ENCODE results near the gene EXTL2. TPM values are rescaled to one million over a fixed set of nuclear protein-coding genes. Genes with fewer than 3 reads are reported as not detected.

EXTL2 gene
- total and polyA plus RNA-seq, 10 of the 15 experiments (the other 5 are each of a cell fraction or from before 2014, with no cell fraction given): 10.2 to 51.1 (median 16.2) TPM

DNA sequence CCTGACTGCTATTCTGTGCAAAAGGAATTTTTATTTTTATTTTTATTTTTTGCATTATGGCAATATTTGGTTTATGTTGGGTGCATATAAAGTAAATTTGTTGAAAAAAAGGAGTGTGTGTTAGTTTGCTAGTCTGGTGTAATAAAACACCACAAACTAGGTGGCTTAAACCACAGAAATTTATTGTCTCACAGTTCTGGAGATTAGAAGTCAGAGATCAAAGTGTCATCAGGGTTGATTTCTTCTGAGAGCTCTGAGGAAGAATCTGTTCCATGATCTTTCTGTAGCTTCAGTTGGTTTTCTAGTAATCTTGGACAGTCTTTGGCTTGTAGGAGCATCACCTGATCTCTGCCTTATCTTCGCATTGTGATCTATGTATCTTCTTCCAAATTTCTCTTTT lies 7.7 kb upstream of the EXTL2 start:
- Histone ChIP-seq H3K9me3 (replicated peaks; ENCODE audit: control insufficient read depth, insufficient read depth, low read length) (no peaks in the 10 kb centered on the region; the same call in 1 of the 3 replicates), H3K79me2 (ENCODE audit: control insufficient read depth, insufficient read depth, low read length) (peaks cover 24% of the 10 kb centered on the region), H4K20me1 (ENCODE audit: control insufficient read depth, insufficient read depth) (no peaks in the 10 kb centered on the region), H3K27me3 (replicated peaks in 1 of 2; ENCODE audit: control insufficient read depth in 2 of 2, insufficient read depth in 2 of 2, low read length in 1 of 2) (no peaks in the 10 kb centered on the region), H3K4me2 (ENCODE audit: control insufficient read depth, insufficient read depth) (no peak overlapping the region), H3K4me1 (ENCODE audit: control insufficient read depth, insufficient read depth, low read length) (no peaks in the 10 kb centered on the region), H3K4me3 (no peak overlapping the region), H3K9ac (ENCODE audit: control insufficient read depth, insufficient read depth, low read length) (no peak overlapping the region), H2AFZ (ENCODE audit: control insufficient read depth, low read depth, low read length) (no peak overlapping the region), H3K36me3 (ENCODE audit: control insufficient read depth in 2 of 2, insufficient read depth in 2 of 2, low read length in 1 of 2) (peaks cover 3 to 26% of the 10 kb centered on the region in 2 experiments), H3K27ac (ENCODE audit: control insufficient read depth, insufficient read depth) (no peak overlapping the region)
- WGBS (ENCODE audit: insufficient coverage, insufficient replicate concordance, low lambda C conversion rate, missing lambda C conversion rate): 95% methylated on average over 1 of the region's 1 CpG
- POLR2A ChIA-PET: no interaction called here
- intact Hi-C loops (cut with micrococcal nuclease; ENCODE audit: unreplicated experiment) (no loop called here), in situ Hi-C loops (cut with MboI) (no loop called here)
- ATAC-seq (no peak), DNase-seq (ENCODE audit: low read depth, low spot score) (no peak), FAIRE-seq (no peak)
- RAD21 ChIA-PET (ENCODE audit: unreplicated experiment): no interaction called here
- TF ChIP-seq RB1 (IDR thresholded peaks at IDR 0.05; ENCODE audit: borderline replicate concordance) (no peak), HDAC2 (IDR thresholded peaks at IDR 0.05) (no peak), SREBF1 (IDR thresholded peaks at IDR 0.05; ENCODE audit: low read length) (no peak), RFX5 (IDR thresholded peaks at IDR 0.05; ENCODE audit: low read depth, low read length) (no peak), BCL11A (IDR thresholded peaks at IDR 0.05; ENCODE audit: low read depth, low read length) (no peak), ZNF274 (IDR thresholded peaks at IDR 0.05; ENCODE audit: insufficient read depth, insufficient read length) (no peak), SIN3A (IDR thresholded peaks at IDR 0.05; ENCODE audit: low read depth, low read length) (no peak), MYB (IDR thresholded peaks at IDR 0.05; ENCODE audit: borderline replicate concordance, low read depth, low read length) (no peak), SRF (IDR thresholded peaks at IDR 0.05; ENCODE audit: low read depth in 2 of 2, low read length in 2 of 2) (no peak), CBX3 (IDR thresholded peaks at IDR 0.05; ENCODE audit: borderline replicate concordance, low read depth) (no peak), ESRRA (IDR thresholded peaks at IDR 0.05; ENCODE audit: low read length) (no peak), YY1 (IDR thresholded peaks at IDR 0.05; ENCODE audit: low read depth, low read length) (no peak)
- TF ChIP-seq, protein P1, sequence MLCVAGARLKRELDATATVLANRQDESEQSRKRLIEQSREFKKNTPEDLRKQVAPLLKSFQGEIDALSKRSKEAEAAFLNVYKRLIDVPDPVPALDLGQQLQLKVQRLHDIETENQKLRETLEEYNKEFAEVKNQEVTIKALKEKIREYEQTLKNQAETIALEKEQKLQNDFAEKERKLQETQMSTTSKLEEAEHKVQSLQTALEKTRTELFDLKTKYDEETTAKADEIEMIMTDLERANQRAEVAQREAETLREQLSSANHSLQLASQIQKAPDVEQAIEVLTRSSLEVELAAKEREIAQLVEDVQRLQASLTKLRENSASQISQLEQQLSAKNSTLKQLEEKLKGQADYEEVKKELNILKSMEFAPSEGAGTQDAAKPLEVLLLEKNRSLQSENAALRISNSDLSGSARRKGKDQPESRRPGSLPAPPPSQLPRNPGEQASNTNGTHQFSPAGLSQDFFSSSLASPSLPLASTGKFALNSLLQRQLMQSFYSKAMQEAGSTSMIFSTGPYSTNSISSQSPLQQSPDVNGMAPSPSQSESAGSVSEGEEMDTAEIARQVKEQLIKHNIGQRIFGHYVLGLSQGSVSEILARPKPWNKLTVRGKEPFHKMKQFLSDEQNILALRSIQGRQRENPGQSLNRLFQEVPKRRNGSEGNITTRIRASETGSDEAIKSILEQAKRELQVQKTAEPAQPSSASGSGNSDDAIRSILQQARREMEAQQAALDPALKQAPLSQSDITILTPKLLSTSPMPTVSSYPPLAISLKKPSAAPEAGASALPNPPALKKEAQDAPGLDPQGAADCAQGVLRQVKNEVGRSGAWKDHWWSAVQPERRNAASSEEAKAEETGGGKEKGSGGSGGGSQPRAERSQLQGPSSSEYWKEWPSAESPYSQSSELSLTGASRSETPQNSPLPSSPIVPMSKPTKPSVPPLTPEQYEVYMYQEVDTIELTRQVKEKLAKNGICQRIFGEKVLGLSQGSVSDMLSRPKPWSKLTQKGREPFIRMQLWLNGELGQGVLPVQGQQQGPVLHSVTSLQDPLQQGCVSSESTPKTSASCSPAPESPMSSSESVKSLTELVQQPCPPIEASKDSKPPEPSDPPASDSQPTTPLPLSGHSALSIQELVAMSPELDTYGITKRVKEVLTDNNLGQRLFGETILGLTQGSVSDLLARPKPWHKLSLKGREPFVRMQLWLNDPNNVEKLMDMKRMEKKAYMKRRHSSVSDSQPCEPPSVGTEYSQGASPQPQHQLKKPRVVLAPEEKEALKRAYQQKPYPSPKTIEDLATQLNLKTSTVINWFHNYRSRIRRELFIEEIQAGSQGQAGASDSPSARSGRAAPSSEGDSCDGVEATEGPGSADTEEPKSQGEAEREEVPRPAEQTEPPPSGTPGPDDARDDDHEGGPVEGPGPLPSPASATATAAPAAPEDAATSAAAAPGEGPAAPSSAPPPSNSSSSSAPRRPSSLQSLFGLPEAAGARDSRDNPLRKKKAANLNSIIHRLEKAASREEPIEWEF (IDR thresholded peaks at IDR 0.05; ENCODE audit: insufficient replicate concordance, low read depth, low read length): no peak
- TF ChIP-seq, protein P2, sequence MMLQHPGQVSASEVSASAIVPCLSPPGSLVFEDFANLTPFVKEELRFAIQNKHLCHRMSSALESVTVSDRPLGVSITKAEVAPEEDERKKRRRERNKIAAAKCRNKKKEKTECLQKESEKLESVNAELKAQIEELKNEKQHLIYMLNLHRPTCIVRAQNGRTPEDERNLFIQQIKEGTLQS (IDR thresholded peaks at IDR 0.05; ENCODE audit: borderline replicate concordance, extremely low read depth, low read depth, low read length): no peak
- SMC1A ChIA-PET (ENCODE audit: uncharacterized antibody, unreplicated experiment): interaction anchor here (0.6 kb wide), 1 partner anchor 22 kb away, joined by 3 read pairs; no protein-coding TSS in a partner anchor
- BruUV-seq (replicated peaks): no TSS peak
- CTCF ChIA-PET: interaction anchor here (0.6 to 1.4 kb wide), 2 partner anchors 27 to 386 kb away, joined by 3 to 7 read pairs; no protein-coding TSS in a partner anchor
